AG20443 (cell line): Measurements from ENCODE around the gene DACT1.

ENCODE experiments used
- DNase-seq: peaks from one replicate; pipeline ENCODE4 v3.0.0; 2012; ENCODE audit warnings: low spot score, mixed read lengths

DACT1 gene

GRCh38 chr14:58636129-58636528 is 1.6 kb upstream of the DACT1 start:
- DNase-seq = no peak

GRCh38 chr14:58637040-58637390 is 747 bp upstream of the DACT1 start:
- DNase-seq = peak; percentile 69

DNA sequence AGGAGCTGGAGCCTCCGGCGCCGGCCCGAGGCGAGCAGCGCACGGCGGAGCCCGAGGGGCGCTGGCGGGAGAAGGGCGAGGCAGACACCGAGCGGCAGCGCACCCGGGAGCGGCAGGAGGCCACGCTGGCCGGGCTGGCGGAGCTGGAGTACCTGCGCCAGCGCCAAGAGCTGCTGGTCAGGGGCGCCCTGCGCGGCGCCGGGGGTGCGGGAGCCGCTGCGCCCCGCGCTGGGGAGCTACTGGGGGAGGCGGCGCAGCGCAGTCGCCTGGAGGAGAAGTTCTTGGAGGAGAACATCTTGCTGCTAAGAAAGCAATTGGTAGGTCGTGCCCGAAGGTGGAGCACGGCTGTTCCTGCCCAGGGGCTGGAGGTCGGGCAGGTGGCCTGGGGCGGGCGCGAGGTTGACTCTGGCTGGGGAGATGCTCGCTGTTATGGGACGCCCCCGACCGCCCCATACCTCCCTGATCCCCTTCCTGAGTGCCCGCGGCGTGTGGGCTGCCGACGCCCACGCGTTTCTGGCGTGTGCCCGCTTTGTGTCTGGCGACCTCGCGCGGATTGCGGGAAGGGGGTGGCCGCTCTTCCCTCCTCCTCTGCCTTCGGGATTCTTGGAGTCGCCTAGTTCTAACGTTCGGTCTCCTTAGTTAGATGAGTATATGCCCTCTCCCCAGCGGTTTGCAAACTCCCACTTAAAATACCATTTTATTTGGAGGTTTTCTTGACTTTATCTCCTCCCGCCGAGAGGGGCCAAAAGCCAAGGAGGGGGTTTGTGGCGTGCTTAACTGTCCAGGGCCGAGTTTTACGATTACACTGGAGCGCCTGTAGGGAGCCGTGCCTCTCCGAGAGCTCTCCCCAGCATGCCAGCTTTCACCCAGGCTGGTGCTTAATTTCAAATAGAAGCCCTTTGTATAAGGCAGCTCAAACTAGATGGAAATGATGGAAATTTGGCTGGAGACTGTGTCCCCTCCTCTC is 752 bp downstream of the DACT1 start:
- DNase-seq = peak; percentile 50

DNA sequence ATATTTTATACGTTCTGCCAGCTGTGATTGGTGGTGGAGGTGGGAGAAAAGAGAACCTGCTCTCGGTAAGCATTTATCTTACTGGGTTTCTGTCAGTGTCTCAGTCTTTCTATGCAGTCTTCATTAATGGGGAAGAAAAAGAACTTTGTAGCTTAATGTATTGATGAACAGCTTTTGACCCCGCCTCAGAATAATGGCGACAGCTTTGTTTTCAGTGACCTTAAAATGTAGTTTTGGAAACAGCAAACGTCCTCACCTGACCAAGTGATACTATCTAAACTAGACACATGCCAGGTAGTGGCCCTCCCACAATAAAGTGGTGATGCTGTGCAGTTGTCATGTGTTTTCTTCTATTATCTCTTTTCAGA is 1.4 kb downstream of the DACT1 start:
- no peak for DNase-seq

DNA sequence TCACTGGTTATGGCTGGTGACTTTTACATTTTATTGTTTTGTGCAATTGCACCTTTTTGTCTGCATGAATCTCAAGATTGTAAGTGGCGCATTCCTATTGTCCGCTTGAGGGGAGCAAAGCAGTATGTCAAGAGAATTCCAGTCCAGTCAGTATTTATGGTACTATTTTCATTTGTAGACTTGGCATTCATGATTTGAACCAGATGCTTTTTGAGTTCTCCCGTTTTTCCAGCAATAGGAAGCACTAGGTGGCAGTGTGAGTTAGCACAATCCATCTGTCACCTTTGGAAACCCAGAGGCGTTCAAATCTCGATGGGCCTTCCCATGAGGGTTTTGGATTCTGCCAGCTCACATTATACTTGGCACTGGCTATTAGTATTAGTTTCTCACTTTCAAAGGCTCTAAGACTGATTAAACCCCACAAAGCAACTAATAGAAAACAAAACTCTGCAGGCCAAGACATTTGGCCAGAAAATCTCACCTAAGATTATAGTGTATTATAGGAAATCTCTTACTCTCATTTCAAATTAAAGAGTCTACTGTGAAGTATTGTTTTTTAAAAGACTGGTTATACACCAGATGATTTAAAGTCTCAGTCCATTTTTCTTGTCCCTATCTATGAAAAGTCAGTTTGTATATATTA is 2.2 kb downstream of the DACT1 start:
- peak; percentile 75 for DNase-seq

GRCh38 chr14:58640959-58641358 is 3.2 kb downstream of the DACT1 start:
- no peak for DNase-seq

GRCh38 chr14:58641509-58641908 is 3.7 kb downstream of the DACT1 start:
- DNase-seq = no peak

DNA sequence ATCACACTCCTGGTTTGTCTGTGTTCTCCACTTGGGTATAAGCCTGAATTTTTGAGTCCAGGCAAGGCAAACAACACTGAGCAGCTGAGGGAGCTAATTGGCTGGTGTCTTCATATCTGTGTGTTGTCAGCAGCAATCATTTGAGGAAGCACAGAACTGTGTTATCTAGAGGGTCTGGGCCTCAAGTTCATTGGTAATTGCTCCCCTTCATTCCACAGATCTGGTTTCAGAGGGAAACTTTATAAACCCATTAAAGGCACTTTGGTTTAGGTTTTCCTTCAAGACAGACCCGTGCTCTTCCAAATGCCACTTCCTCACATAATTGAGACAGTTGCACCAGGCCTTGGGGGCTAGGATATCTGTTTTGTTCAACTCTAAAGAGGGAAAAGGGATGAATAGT is 5.6 kb downstream of the DACT1 start:
- DNase-seq = no peak

DNA sequence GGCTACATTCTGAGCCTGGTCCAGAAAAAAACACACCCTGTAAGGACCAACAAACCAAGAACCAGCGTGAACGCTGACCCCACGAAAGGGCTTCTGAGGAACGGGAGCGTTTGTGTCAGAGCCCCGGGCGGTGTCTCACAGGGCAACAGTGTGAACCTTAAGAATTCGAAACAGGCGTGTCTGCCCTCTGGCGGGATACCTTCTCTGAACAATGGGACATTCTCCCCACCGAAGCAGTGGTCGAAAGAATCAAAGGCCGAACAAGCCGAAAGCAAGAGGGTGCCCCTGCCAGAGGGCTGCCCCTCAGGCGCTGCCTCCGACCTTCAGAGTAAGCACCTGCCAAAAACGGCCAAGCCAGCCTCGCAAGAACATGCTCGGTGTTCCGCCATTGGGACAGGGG is 7.9 kb downstream of the DACT1 start:
- no peak for DNase-seq

DNA sequence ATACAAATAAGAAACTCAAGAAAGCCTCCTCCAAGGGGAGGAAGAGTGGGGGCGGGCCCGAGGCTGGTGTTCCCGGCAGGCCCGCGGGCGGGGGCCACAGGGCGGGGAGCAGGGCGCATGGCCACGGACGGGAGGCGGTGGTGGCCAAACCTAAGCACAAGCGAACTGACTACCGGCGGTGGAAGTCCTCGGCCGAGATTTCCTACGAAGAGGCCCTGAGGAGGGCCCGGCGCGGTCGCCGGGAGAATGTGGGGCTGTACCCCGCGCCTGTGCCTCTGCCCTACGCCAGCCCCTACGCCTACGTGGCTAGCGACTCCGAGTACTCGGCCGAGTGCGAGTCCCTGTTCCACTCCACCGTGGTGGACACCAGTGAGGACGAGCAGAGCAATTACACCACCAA is 8.7 kb downstream of the DACT1 start:
- DNase-seq = no peak

DNA sequence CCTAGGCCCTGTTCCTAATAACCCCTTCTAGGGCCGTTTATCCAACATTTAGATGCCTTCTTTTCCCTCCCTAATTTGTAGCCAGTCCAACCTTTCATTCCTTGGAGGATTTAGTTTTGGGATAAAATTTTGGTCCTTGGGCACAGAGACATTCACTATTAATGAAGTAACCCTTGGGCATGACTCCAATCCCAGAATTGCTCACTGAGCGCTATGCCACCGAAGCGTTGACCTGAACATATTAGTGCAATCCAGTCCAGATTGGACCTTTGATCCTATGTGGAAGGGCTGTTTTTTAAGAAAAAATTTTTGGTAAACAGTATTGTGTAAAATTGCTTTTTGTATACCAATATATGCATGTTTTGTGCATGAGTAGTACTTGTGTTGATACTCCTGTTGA is 10.0 kb downstream of the DACT1 start:
- DNase-seq = no peak

DNA sequence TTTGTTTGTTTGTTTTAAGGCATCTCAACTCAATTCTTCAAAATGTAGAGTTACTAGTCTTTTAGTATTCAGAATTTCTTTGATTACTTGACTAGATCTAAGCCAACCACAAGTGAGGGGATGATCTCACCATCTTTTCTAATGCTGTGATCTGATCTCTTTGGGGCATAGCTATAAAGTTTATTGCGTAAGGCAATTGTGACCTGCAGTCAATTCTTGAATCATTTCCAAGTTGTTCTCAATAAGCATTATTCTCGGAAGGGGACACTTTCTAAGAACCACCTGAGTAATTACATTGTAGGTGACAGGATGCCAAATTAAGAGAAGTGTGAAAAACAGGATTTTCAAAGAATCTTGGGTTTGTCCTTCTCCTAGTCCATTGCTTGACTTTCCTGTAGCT is 13.1 kb downstream of the DACT1 start:
- no peak for DNase-seq

- no peak for DNase-seq
These were observed 19.1 kb downstream of the DACT1 start for GRCh38 chr14:58656671-58657411.

GRCh38 chr14:58659061-58659460 is 21.3 kb downstream of the DACT1 start:
- no peak for DNase-seq

- DNase-seq = no peak
These were observed 22.1 kb downstream of the DACT1 start for GRCh38 chr14:58659846-58660245.

GRCh38 chr14:58660407-58660806 is 22.6 kb downstream of the DACT1 start:
- no peak for DNase-seq

GRCh38 chr14:58662018-58662417 is 24.3 kb downstream of the DACT1 start:
- no peak for DNase-seq

DNA sequence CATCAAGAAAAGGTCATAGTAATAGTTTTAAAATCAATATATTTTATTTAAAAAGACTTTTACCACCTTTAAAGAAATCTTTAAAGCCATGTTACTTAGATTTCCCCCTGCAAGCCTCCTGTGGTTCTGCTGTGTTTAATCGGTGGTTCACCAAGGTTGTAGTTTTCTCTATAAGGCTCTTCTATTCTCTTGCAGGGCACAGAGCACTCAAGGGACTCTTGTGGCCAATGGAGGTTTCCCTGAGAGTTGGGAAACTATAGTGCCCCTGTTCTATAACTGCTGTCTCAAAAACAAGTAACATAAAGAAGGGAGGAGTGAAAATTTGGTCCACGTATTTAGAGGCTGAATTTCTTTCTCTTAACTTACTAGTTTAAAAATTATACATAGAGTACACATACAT is 25.0 kb downstream of the DACT1 start:
- DNase-seq = no peak

GRCh38 chr14:58663494-58664111 is 25.8 kb downstream of the DACT1 start:
- DNase-seq = peak; percentile 58

GRCh38 chr14:58665773-58666500 is 28.2 kb downstream of the DACT1 start:
- no peak for DNase-seq

DNA sequence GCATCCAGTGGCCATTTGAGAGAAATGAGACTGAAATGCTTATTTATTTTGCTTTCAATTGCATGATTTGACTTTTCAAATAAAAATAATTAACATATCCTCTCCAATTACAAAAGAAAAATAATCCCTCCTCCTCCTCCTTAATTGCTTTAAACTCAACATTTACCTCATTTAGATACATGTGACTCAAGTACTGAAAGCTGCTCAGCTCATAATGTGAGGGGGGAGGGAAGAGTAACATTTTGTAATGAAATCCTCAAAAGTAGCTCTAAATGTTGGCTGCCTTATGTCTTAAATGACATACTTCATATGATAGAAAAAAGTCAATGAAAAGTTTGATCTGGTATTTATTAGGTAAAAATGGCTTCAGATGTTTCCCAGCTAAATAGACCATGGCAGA is 29.0 kb downstream of the DACT1 start:
- DNase-seq = no peak

- DNase-seq = no peak
These were observed 30.1 kb downstream of the DACT1 start for GRCh38 chr14:58667900-58668299.
